Upper lobe of left lung (tissue), 4 donors: Measurements from ENCODE around the gene RS1.

Experiments
- CTCF ChIP-seq, 6 experiments: fragments of 450-650 bp in 4 of 6; fragments of 200-600 bp in 2 of 6; sonication (generic) in 2 of 6; IDR thresholded peaks; one replicate each; pipeline ENCODE4 v1.5.1; 2016 to 2019; ENCODE audit warnings: antibody characterized with exemption in 6 of 6
- EP300 ChIP-seq, 4 donors: sonication (generic); formaldehyde crosslinking; IDR thresholded peaks; one replicate each; pipeline ENCODE4 v1.5.1; 2017; ENCODE audit warnings: antibody characterized with exemption in 4 of 4, control low read depth in 2 of 4
- POLR2A ChIP-seq, 4 donors: fragments of 450-650 bp; IDR thresholded peaks; one replicate each; pipeline ENCODE4 v1.5.1; 2016 to 2017; ENCODE audit warnings: antibody characterized with exemption in 4 of 4, mild to moderate bottlenecking in 2 of 4
- POLR2AphosphoS5 ChIP-seq, 2 donors: sonication (generic); formaldehyde crosslinking; IDR thresholded peaks; one replicate each; pipeline ENCODE4 v1.5.1; 2017; ENCODE audit warnings: antibody characterized with exemption in 2 of 2

DNA sequence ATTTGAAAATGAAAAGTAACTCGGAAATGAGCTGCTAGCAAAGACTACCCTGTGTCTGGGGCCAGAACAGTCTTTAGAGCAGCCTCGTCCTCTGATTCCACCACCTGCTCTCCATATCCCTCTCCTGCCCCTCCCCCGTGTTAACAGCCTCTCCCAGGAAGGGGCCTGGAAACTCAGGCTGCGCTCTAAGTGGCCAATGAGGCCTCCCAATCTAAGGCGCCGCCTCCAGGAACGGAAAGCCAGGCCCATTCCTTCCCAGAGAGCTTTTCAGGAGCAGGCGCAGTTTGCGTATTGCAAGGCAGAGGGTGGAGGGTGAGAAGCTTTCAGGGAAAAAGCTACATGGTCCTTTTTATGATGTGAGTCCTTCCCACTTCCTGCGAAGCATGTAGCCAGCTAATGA is 31.2 kb downstream of the RS1 start:
- no peak for TF ChIP-seq CTCF (IDR thresholded peaks at IDR 0.05)
- no peak for TF ChIP-seq POLR2A (IDR thresholded peaks at IDR 0.05)
- TF ChIP-seq POLR2AphosphoS5 (IDR thresholded peaks at IDR 0.05) = no peak
- TF ChIP-seq EP300 (IDR thresholded peaks at IDR 0.05) = no peak
